Ovary (tissue), 9 donors: ENCODE measurements around the gene PGRMC1. TPM values are rescaled to one million over a fixed set of nuclear protein-coding genes. Genes with fewer than 3 reads are reported as not detected.

Experiments used
- DNase-seq, 5 donors: peaks; one replicate each; pipeline ENCODE4 v3.0.0-alpha.2; 2019 to 2020
- H3K27ac ChIP-seq, 2 donors: fragments of 200-600 bp; one replicate each; pipeline versions ENCODE4 v1.5.1 to v1.8.0; 2019 to 2022
- H3K27me3 ChIP-seq: fragments of 200-600 bp; one replicate; pipeline ENCODE4 v1.8.0; 2022
- H3K36me3 ChIP-seq: fragments of 200-600 bp; sonication (generic); one replicate; pipeline ENCODE4 v1.5.1; 2019
- H3K4me1 ChIP-seq: one replicate; pipeline ENCODE4 v1.8.1; 2013; ENCODE audit warnings: mild to moderate bottlenecking, moderate library complexity; ENCODE audit not compliant: insufficient read depth
- H3K4me3 ChIP-seq: fragments of 200-600 bp; sonication (generic); one replicate; pipeline ENCODE4 v1.5.1; 2017
- H3K9me3 ChIP-seq, 2 donors: fragments of 200-600 bp in 1 of 2; sonication (generic) in 1 of 2; one replicate each; pipeline versions ENCODE4 v1.5.1 to v1.8.1; 2013 to 2019; ENCODE audit warnings: mild to moderate bottlenecking in 1 of 2, moderate library complexity in 1 of 2
- EP300 ChIP-seq: sonication (generic); formaldehyde crosslinking; IDR thresholded peaks from one replicate; pipeline ENCODE4 v1.6.1; 2017; ENCODE audit warnings: antibody characterized with exemption
- POLR2A ChIP-seq: fragments of 450-650 bp; IDR thresholded peaks from one replicate; pipeline ENCODE4 v1.6.1; 2017; ENCODE audit warnings: antibody characterized with exemption, mild to moderate bottlenecking, moderate library complexity
- WGBS, 3 donors: extraction: QIAGEN DNeasy Blood & Tissue Kit in 1 of 3; methylation state at CpG; one replicate each; pipeline versions ENCODE4 v1.1.5 to v1.1.7; 2013 to 2017; 5-methylcytosine and 5-hydroxymethylcytosine counted together
- intact Hi-C, 4 donors: fragments of 100-400 bp; cut with DNase I; formaldehyde crosslinking; loops; one replicate each; pipeline versions ENCODE4 v1.11.0 to v1.15.1; 2022 to 2023
- polyA plus RNA-seq, 2 donors: library from polyadenylated mRNA; stranded (reverse); fragments of 200-250 nt in 1 of 2; fragments of 350-450 nt in 1 of 2; fragmentation: Illumina TruSeq in 1 of 2; extraction: RNeasy Lipid Tissue Mini Kit (QIAGEN cat#74804) in 1 of 2; gene quantifications; one replicate each; pipeline ENCODE4 v1.2.3, GENCODE V29; 2013 to 2014
- total RNA-seq, 7 donors: library from RNA; depleted of rRNA in 2 of 7; stranded (reverse); fragments of >200 nt in 2 of 7; fragmentation: NEBNext Ultra II Directional in 3 of 7; extraction: Animal tissue kit (Norgen Biotek cat#: 25700) in 3 of 7; gene quantifications; one replicate each; pipeline versions ENCODE4 v1.1.0 to v1.2.4, GENCODE V29; 2016 to 2023
- TF ChIP-seq, protein P1 (sequence below), 3 donors: fragments of 450-650 bp in 2 of 3; fragments of 200-600 bp in 1 of 3; IDR thresholded peaks; one replicate each; pipeline versions ENCODE4 v1.5.1 to v1.8.0; 2016 to 2022; ENCODE audit warnings: antibody characterized with exemption in 3 of 3, mild to moderate bottlenecking in 1 of 3
- donor health status: DM: no; HTN: no; CAD: no; lungs with moderate emphysema.
- donor health status: DM: no; HTN: no; CAD: no.
- donor health status: Bipolar disorder and iron deficiency.
- donor health status: DM: yes; HTN: yes; CAD: no.
- donor health status: DM: no; HTN: no; CAD: no.
- donor health status: DM: yes; HTN: yes; CAD: no.

The PGRMC1 gene
- total and polyA plus RNA-seq, 9 donors, result 89.6 to 164 (median 102) TPM

DNA sequence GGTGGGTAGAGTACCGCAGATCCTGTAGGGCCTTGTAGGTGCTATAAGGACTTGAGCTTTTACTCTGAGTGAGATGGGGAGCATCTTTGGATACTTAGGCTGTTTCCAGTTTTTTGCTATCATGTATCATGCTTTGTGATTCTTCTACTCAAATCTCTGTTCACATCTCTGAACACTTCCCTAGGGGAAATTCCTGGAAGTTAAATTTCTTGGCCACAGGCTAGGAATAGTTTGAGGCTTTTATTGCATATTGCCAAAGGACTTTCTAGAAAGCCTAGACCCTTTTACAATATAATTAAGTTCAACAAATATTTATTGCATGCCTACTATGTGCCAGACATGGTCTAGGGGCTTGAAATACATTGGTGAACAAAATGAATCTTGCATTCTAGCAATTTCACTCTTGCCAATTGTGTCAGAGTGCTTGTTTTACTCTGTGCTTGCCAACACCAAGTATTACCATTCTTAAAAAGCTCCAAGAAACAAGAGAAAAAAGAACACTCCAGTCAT, 4.1 kb upstream of the PGRMC1 start:
- Histone ChIP-seq H3K27me3 (no peaks in the 10 kb centered on the region), H3K9me3 (no peaks in the 10 kb centered on the region), H3K27ac (no peak overlapping the region), H3K36me3 (no peaks in the 10 kb centered on the region), H3K4me1 (no peaks in the 10 kb centered on the region), H3K4me3 (no peak overlapping the region)
- no peak for DNase-seq
- intact Hi-C loops, result no loop called here
- WGBS, 3 donors, result 86 to 93% (median 91%) methylated on average over 1 of the region's 1 CpG
- TF ChIP-seq, protein P1, sequence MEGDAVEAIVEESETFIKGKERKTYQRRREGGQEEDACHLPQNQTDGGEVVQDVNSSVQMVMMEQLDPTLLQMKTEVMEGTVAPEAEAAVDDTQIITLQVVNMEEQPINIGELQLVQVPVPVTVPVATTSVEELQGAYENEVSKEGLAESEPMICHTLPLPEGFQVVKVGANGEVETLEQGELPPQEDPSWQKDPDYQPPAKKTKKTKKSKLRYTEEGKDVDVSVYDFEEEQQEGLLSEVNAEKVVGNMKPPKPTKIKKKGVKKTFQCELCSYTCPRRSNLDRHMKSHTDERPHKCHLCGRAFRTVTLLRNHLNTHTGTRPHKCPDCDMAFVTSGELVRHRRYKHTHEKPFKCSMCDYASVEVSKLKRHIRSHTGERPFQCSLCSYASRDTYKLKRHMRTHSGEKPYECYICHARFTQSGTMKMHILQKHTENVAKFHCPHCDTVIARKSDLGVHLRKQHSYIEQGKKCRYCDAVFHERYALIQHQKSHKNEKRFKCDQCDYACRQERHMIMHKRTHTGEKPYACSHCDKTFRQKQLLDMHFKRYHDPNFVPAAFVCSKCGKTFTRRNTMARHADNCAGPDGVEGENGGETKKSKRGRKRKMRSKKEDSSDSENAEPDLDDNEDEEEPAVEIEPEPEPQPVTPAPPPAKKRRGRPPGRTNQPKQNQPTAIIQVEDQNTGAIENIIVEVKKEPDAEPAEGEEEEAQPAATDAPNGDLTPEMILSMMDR (IDR thresholded peaks at IDR 0.05), result no peak
- no peak for TF ChIP-seq POLR2A

DNA sequence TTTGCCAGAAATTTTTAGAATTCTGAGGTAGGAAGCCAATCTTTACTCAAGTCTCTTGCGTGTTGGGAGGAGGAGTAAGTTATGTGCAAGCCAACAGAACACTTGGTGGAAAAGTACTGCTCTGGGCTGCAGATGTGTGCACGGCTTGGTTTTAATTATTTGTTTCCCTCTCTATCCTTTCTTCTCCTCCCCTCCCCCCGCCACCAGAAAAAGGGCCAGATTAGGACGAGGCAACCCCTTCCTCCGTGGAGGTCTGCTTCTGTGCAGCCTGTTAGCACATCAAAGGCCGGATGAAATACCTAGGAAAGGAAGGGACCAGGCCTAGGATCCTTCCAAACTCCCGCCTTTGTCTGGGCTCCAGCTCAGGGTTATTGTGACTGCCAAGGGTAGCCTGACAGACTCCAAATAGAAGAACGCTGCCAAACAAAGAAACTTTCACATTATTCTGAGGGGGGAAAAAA, 1.0 kb upstream of the PGRMC1 start:
- Histone ChIP-seq H3K4me1 (no peaks in the 10 kb centered on the region), H3K9me3 (no peaks in the 10 kb centered on the region), H3K27me3 (no peaks in the 10 kb centered on the region), H3K4me3 (no peak overlapping the region), H3K27ac (peak overlapping the region; percentile 62 to 79), H3K36me3 (no peaks in the 10 kb centered on the region)
- WGBS, 3 donors, result 36 to 43% (median 42%) methylated on average over 8 of the region's 8 CpGs
- intact Hi-C loops, result no loop called here
- no peak for TF ChIP-seq POLR2A
- no peak for TF ChIP-seq EP300
- TF ChIP-seq, protein P1 (IDR thresholded peaks at IDR 0.05), result no peak
- DNase-seq, result peak in 4 of 5 donors; percentile 17 to 24 (median 21)

DNA sequence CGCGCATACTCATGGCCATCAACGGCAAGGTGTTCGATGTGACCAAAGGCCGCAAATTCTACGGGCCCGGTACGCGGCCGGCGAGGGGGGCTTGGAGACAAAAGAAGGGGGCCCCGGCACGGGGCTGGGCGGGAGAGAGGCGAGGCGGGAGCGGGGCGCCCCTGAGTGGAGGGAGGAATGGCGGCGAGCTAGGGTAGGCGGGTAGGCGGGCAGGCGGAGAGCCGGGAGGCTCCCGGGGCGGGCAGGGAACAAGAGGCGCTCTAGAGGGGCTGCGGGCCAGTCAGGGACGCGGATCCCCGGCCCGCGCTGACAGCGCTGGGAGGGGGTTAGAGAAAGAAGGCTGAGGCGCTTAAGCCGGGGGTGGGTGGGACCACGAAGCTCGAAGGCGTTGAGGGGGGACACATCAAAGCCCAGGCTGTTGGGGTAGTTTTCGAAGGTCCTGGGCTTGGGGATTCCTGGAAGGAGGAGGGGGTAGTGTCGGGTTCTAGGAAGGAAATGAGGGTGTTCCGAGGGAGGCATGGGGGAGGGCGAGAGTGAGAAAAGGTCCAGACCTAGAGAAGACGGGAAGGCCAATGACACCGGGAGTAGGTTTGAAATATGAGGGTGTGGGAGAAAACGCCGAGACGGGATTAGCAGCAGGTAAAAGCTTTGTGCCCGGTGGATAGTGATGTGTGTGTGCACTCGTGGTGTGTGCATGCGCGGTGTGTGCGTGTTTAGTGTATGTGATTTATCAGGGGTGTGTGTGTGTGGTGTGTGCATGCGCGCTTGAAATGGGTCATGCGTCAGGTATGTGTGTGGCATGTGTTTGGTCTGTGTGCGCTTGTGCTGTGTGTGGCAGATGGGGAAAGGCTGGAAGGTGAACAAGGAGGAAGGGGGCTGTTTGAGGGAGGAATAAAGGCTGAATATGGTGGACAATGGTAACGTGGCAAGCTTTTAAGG, 807 bp downstream of the PGRMC1 start:
- peak overlapping the region; percentile 74 for H3K4me3 ChIP-seq
- H3K27me3 ChIP-seq, result no peaks in the 10 kb centered on the region
- no peaks in the 10 kb centered on the region for H3K4me1 ChIP-seq
- 32 to 43% (median 37%) methylated on average over 58 of the region's 58 CpGs for WGBS, 3 donors
- peak; percentile 14 to 55 (median 40) for DNase-seq
- peak overlapping the region; percentile 62 to 84 for H3K27ac ChIP-seq
- no peaks in the 10 kb centered on the region for H3K36me3 ChIP-seq
- TF ChIP-seq, protein P1 (IDR thresholded peaks at IDR 0.05), result no peak
- TF ChIP-seq POLR2A (no peak), EP300 (no peak)
- intact Hi-C loops, result no loop called here
- no peaks in the 10 kb centered on the region for H3K9me3 ChIP-seq

DNA sequence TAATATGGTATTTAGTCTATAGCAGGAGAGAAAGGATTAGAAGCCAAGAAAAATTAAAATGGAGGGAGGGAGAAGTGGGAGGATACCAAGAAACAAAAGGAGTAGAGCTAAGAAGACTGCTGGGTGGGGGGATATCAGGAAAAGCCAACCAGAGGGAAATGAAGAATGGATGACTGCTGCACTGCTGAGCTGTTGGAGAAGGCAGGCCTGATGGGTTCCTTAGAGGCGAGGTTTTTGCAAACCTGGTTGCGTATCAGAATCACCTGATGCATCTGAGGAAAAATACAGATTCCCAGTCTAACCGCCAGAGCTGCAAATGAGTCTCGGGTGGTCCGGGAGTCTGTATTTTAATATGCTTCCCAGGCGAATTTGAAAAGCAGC, 1.5 kb downstream of the PGRMC1 start:
- WGBS, 3 donors, result 39 to 48% (median 41%) methylated on average over 6 of the region's 6 CpGs
- intact Hi-C loops, result no loop called here

More for the DNA sequence above, 1.5 kb downstream of the PGRMC1 start:
- no peaks in the 10 kb centered on the region for H3K27me3 ChIP-seq
- no peaks in the 10 kb centered on the region for H3K36me3 ChIP-seq
- DNase-seq, result no peak
- H3K9me3 ChIP-seq, result no peaks in the 10 kb centered on the region
- peak overlapping the region; percentile 74 for H3K4me3 ChIP-seq
- H3K4me1 ChIP-seq, result no peaks in the 10 kb centered on the region
- TF ChIP-seq EP300, result no peak
- TF ChIP-seq, protein P1 (IDR thresholded peaks at IDR 0.05), result no peak
- H3K27ac ChIP-seq, result no peak overlapping the region
